ENCODE measurements around the gene LEMD2.

LEMD2 gene

GRCh38 chr6:33732817-33733708 is 55.9 kb downstream of the LEMD2 start:
- no peak for DNase-seq

- DNase-seq = no peak
Observed at GRCh38 chr6:33732385-33732784, 56.5 kb downstream of the LEMD2 start.

- DNase-seq = no peak
Observed at GRCh38 chr6:33731751-33732282, 57.1 kb downstream of the LEMD2 start.

- DNase-seq = no peak
Observed at GRCh38 chr6:33731035-33731434, 57.9 kb downstream of the LEMD2 start.

- DNase-seq = no peak
Observed at GRCh38 chr6:33730611-33731010, 58.3 kb downstream of the LEMD2 start.

- no peak for DNase-seq
Observed at GRCh38 chr6:33729059-33729458, 59.9 kb downstream of the LEMD2 start.

- no peak for DNase-seq
Observed at GRCh38 chr6:33728438-33728837, 60.5 kb downstream of the LEMD2 start.

GRCh38 chr6:33727932-33728331 is 61.0 kb downstream of the LEMD2 start:
- DNase-seq = no peak

- DNase-seq = no peak
Observed at GRCh38 chr6:33727126-33727525, 61.8 kb downstream of the LEMD2 start.

- no peak for DNase-seq
Observed at GRCh38 chr6:33726696-33727095, 62.2 kb downstream of the LEMD2 start.

GRCh38 chr6:33725891-33726673 is 62.8 kb downstream of the LEMD2 start:
- DNase-seq = no peak

- no peak for DNase-seq
Observed at GRCh38 chr6:33725222-33725621, 63.7 kb downstream of the LEMD2 start.

GRCh38 chr6:33724102-33725023 is 64.6 kb downstream of the LEMD2 start:
- DNase-seq = no peak

GRCh38 chr6:33723371-33724085 is 65.4 kb downstream of the LEMD2 start:
- DNase-seq = no peak

- no peak for DNase-seq
Observed at GRCh38 chr6:33722103-33722623, 66.8 kb downstream of the LEMD2 start.

- no peak for DNase-seq
Observed at GRCh38 chr6:33721508-33721907, 67.4 kb downstream of the LEMD2 start.
